Inflammatory macrophage (primary cell): ENCODE measurements around the gene UBE2M.
A peak's percentile ranks its signal among the peaks of the same experiment; 100 is the strongest.

ENCODE experiments used
- DNase-seq, 2 donors: peaks; one replicate each; pipeline ENCODE4 v3.0.0-alpha.2; 2020 to 2022

UBE2M gene

DNA sequence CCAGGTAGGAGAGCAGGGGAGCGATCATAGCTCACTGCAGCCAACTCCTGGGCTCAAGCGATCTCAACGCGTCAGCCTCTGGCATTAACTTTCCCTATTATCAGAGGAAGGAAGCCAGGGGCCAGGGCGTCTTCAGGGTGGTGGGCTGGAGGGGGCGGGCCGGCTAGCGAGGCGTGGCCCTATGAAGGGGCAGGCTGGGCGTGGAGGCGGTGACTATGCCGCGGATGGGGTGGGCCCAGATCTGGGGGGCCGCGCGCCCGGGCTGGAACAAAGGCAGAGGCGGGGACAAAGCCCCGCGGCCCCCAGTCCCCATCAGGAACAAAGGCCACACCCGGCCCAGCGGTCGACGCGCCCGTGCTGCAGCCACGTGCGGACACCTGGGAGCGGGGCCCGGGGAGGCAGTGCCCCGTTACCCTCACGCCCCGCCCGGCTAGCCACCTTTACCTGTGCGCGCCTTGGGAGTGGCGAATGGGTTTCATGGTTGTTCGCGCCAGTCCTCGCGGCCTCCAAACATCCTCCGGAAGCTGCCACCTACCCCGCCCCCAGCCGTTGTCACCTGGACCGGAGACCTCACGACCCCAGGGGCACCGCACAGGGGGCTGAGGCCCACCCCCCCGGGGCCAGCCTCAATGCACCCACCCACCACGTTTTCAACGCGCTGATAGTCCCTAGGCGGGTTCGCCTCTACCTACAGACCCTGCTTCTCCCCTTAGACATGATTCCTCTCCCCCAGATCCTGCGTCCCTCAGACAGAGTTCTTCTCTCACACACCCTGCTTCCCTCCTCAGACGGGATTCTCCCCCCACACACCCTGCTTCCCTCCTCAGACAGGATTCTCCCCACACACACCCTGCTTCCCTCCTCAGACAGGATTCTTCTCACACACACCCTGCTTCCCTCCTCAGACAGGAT, 19.9 kb downstream of the UBE2M start:
- no peak for DNase-seq

DNA sequence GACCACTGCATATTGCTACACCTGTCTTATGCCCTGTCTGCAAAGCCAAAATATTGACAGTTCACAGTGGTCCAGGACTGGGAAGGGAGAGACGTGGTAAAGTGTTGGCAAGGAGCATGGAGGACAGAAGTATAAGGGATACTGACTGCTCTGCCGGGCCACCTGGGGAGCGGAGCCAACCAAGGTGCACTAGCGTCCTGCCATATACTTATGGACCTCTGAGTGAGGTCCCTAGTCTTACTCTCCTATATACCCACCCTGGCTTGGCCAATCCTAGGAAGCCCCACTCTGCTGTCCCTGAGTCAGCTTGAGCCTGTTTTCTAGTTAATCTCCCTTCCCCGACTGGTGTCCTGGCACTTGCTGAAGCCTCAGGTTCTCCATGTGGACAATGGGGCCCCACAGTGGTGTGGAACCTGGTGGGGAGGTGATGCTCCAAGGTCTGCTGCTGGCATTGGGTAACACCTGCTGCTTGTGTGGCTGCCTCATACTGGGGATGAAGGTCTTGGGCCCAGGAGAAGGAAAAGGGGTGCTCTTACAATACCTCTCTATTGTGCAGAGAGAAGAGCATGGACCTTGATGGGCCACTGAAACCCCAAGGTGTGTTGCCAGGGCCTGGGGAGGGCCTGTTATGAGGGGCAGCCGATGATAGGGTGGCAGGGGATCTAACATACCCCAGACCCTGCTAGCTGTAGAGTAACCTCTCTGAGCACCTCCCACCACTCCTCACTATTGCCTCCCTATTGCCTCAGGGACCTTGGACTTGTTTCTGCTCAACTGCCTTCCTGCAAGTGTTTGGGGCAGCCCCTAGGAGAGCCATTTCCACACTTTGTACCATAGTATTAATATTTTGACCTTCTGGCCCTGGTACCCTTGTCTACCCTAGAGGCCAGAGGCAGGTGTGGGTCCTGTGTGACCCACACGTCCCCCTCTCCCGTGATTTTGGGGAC, 21.3 kb downstream of the UBE2M start:
- DNase-seq = no peak

DNA sequence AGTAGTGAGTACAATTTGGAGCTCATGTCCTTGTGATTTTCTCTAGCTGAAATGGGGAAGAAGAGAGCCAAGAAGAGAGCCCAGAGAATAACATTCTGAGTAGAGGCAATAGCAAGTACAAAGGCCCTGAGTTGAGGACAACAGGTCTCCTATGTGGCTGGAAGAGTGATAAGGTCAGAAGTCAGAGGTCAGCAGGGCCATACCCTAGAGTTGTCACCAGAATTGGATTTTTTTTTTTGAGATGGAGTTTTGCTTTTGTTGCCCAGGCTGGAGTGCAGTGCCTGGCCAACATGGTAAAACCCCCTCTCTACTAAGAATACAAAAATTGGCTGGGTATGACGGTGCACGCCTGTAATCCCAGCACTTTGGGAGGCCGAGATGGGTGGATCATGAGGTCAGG, 22.6 kb downstream of the UBE2M start:
- no peak for DNase-seq

- DNase-seq = no peak
These were observed 27.2 kb downstream of the UBE2M start for GRCh38 chr19:58531034-58531840.

GRCh38 chr19:58529405-58529804, 29.0 kb downstream of the UBE2M start:
- DNase-seq = no peak

- DNase-seq = no peak
These were observed 35.7 kb downstream of the UBE2M start for GRCh38 chr19:58522709-58523108.

DNA sequence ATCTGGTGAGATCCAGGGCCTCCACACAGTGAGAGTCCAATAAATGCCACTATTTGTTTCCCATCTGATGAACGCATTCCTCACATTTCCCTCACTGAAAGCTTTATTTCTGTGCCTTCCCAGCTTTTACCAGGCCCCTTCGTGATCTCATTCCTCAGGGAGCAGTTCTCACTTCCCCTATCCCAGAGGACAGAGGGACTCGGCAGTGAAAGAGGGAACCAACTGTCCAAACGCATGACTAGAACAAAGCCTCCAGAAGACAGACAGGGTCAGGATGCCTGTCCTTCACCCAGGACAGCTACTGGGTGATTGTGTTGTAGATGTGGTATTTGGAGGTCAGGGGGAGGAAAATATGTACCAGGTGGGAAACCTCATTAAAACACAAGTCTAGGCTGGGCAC, 36.8 kb downstream of the UBE2M start:
- DNase-seq = peak; percentile 25 to 55

GRCh38 chr19:58520257-58520599, 38.2 kb downstream of the UBE2M start:
- DNase-seq = no peak

- DNase-seq = peak; percentile 96 to 97
These were observed 38.8 kb downstream of the UBE2M start, which contains the start of gene ZBTB45 for GRCh38 chr19:58519355-58520256. Gene ZBTB45, minus strand, starts transcription at chr19:58519810. Its CDS starts 2,137 bp downstream, at chr19:58517673.

GRCh38 chr19:58519087-58519354, 39.4 kb downstream of the UBE2M start:
- DNase-seq = peak; percentile 50 to 52

DNA sequence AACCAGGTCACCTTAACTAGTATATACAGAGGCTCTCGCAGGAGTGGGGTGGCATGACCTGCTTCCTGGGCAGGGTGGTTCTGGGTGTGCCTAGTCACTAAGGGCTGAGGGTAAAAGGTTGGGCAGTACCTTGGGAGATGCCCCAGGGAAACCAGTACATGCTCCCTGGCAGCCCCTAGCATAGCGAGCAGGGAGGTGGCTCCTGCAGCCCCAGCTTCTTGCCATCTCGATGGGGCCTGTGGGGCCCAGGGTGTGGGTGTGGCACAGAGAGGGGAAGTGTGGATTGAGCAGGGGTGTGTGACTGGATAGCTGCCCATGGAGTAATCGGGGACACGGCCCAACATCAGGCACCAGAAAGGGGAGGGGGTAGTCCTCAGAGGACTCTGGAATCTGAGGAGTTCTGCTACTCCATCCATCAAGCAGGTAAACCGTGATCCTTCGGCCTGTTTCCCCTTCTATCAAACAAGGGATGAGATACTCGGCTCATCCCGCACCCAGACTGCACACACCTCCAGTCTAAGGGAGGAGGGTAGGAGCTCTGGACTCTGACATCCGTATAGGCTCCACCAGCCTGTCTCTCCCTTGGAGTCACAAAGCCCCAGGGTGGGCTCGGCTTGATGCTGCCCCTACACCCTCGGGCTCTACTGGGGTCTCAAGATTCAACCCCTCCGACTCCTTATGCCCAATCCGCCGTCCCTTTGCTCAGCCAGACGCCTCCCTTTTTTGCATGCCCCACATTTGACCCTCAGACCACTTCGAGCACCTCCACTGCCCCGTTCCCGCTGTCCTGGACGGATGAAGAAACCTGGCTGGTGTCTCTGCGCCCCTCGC, 39.9 kb downstream of the UBE2M start:
- DNase-seq = peak; percentile 56 to 64

- no peak for DNase-seq
These were observed 41.2 kb downstream of the UBE2M start for GRCh38 chr19:58516964-58517833.

- DNase-seq = no peak
These were observed 42.1 kb downstream of the UBE2M start for GRCh38 chr19:58516246-58516836.

- no peak for DNase-seq
These were observed 43.2 kb downstream of the UBE2M start for GRCh38 chr19:58515259-58515658.

- no peak for DNase-seq
These were observed 43.8 kb downstream of the UBE2M start for GRCh38 chr19:58514564-58515022.

DNA sequence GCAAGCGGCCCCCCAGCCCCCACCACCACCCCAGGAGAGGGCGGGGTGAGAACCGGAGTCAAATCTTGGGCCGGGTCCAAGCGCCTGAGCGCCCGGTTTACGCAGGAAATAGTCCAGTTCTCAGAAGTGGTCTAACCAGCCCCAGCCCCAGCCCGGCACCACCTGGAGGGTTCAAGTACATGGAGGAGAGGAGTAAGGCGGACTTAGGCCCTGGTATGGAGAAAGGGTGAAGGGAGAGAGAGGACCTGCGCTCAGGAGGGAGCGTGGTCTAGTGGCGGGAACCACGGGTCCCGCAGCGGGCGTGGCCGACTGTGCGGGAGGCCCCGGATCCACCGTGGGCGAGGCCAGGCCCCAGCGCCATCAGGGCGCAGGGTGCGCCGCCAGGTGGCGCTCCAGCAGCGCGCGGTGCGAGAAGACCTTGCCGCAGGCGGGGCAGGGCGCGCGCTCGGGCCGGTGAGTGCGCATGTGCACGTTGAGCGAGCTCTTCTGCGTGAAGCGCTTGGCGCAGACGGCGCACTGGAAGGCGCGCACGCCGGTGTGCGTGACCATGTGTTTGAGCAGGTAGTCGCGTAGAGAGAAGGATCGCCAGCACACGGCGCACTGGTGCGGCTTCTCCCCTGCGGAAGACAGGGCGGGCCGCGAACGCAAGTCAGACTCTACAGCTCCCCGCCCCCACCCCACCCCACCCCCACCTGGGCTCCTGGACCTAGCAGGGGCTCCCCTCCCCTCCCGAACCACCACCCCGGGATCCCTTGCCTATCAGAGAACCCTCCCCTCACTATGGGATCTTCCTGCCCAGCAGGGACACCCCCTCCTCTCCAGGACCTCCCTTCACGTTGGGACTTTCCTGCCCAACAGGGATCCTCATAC, 44.5 kb downstream of the UBE2M start:
- peak; percentile 95 to 97 for DNase-seq

DNA sequence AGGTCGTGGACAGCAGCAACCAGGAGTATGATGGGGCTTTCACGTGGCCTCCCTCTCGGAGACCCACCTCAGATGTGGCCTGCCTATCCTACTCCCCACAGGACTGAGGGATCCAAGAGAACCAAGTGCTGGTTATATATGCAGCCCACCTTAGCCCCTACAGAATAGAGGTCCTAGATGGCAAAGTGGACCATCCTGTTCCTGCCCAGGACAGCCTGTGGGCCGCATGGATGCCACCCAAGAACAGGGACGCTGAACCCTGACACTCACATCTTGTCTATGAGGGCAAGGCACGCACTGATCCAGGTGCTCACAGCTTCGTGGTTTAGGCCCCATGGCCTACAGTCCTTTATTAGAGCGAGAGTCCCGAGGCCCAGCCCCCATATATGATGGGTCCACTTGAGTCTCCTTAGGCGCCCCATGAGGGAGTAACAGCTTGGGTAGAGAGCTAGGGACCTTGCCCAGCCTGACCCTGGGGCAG, 45.2 kb downstream of the UBE2M start:
- DNase-seq = no peak
